GM23248 (cell line): ENCODE results near the gene TDRD3.

Experiments
- EZH2 ChIP-seq: fragments of 200-600 bp; sonication (generic); IDR thresholded peaks from 2 replicates; pipeline ENCODE4 v1.6.1; 2018; ENCODE audit warnings: antibody characterized with exemption, mild to moderate bottlenecking; ENCODE audit not compliant: insufficient read depth, poor library complexity, severe bottlenecking
- EZH2phosphoT487 ChIP-seq: fragments of 200-600 bp; sonication (generic); IDR thresholded peaks from 2 replicates; pipeline ENCODE4 v1.6.1; 2018; ENCODE audit warnings: antibody characterized with exemption, moderate library complexity, mild to moderate bottlenecking, low read depth; ENCODE audit not compliant: insufficient read depth

GRCh38 chr13:60620611-60621395, 223.8 kb downstream of the TDRD3 start:
- TF ChIP-seq EZH2 (no peak), EZH2phosphoT487 (no peak)
